ENCODE results near the gene KCNJ18.

GRCh38 chr17:21677911-21678310, 14.4 kb upstream of the KCNJ18 start:
- TF ChIP-seq CTCF (optimal IDR thresholded peaks at IDR 0.05 in 1 of 3, IDR thresholded peaks at IDR 0.05 in 1 of 3, conservative IDR thresholded peaks at IDR 0.05 in 1 of 3; ENCODE audit: extremely low read depth in 1 of 3, insufficient read depth in 2 of 3, low read length in 3 of 3) (no peak), EZH2 (IDR thresholded peaks at IDR 0.05; ENCODE audit: low read length) (no peak)

All from keratinocyte (primary cell).